Central memory CD8-positive, alpha-beta T cell (primary cell): ENCODE measurements around the gene SLC17A9.

ENCODE experiments used
- ATAC-seq: fragments of 150-1000 bp; cut with Tn5 transposase; replicated peaks from 2 replicates; pipeline ENCODE4 v1.10.0; 2022; ENCODE audit warnings: mild to moderate bottlenecking, moderate FRiP score, moderate number of reproducible peaks; ENCODE audit not compliant: poor library complexity, severe bottlenecking; ENCODE audit errors: extremely low read depth
- DNase-seq, 2 donors: peaks; one replicate each; pipeline ENCODE4 v3.0.0; 2021; ENCODE audit warnings: low spot score in 2 of 2
- H3K27ac Mint-ChIP-seq: one replicate; pipeline ENCODE4 v1.8.0; 2022; ENCODE audit warnings: low read depth, mild to moderate bottlenecking, moderate library complexity, mixed read lengths
- H3K27me3 Mint-ChIP-seq: one replicate; pipeline ENCODE4 v1.8.0; 2022; ENCODE audit warnings: mixed read lengths
- H3K36me3 Mint-ChIP-seq: one replicate; pipeline ENCODE4 v1.8.0; 2022; ENCODE audit warnings: mild to moderate bottlenecking, moderate library complexity, mixed read lengths; ENCODE audit not compliant: insufficient read depth
- H3K4me1 Mint-ChIP-seq: one replicate; pipeline ENCODE4 v1.8.0; 2022; ENCODE audit warnings: mixed read lengths
- H3K4me3 Mint-ChIP-seq: one replicate; pipeline ENCODE4 v1.8.0; 2022; ENCODE audit warnings: mild to moderate bottlenecking, moderate library complexity, mixed read lengths
- H3K9me3 Mint-ChIP-seq: one replicate; pipeline ENCODE4 v1.8.0; 2022; ENCODE audit warnings: mixed read lengths

Gene SLC17A9

GRCh38 chr20:63015147-63015661 lies 62.7 kb downstream of the SLC17A9 start:
- peaks cover 66% of the 10 kb centered on the region for H3K27me3 Mint-ChIP-seq
- H3K9me3 Mint-ChIP-seq = peaks cover 7% of the 10 kb centered on the region
- H3K36me3 Mint-ChIP-seq = peaks cover 5% of the 10 kb centered on the region
- no peak for ATAC-seq
- no peak for DNase-seq
- no peak overlapping the region for H3K27ac Mint-ChIP-seq
- H3K4me3 Mint-ChIP-seq = no peak overlapping the region
- H3K4me1 Mint-ChIP-seq = peaks cover 5% of the 10 kb centered on the region

- Mint-ChIP-seq H3K36me3 (peaks cover 1% of the 10 kb centered on the region), H3K4me1 (no peaks in the 10 kb centered on the region), H3K27me3 (peaks cover 72% of the 10 kb centered on the region), H3K9me3 (peaks cover 7% of the 10 kb centered on the region), H3K27ac (no peak overlapping the region), H3K4me3 (no peak overlapping the region)
- DNase-seq = no peak
- ATAC-seq = no peak
Observed at GRCh38 chr20:63015662-63016361, 63.3 kb downstream of the SLC17A9 start.

GRCh38 chr20:63016514-63017075 lies 64.1 kb downstream of the SLC17A9 start:
- H3K36me3 Mint-ChIP-seq = no peaks in the 10 kb centered on the region
- peaks cover 79% of the 10 kb centered on the region for H3K27me3 Mint-ChIP-seq
- no peak overlapping the region for H3K27ac Mint-ChIP-seq
- no peak overlapping the region for H3K4me3 Mint-ChIP-seq
- no peaks in the 10 kb centered on the region for H3K4me1 Mint-ChIP-seq
- no peak for ATAC-seq
- H3K9me3 Mint-ChIP-seq = peaks cover 7% of the 10 kb centered on the region
- no peak for DNase-seq

GRCh38 chr20:63017076-63017825 lies 64.7 kb downstream of the SLC17A9 start:
- DNase-seq = no peak
- Mint-ChIP-seq H3K4me3 (no peak overlapping the region), H3K27me3 (peaks cover 86% of the 10 kb centered on the region), H3K4me1 (no peaks in the 10 kb centered on the region), H3K9me3 (peaks cover 7% of the 10 kb centered on the region), H3K36me3 (no peaks in the 10 kb centered on the region), H3K27ac (no peak overlapping the region)
- no peak for ATAC-seq

GRCh38 chr20:63017826-63018411 lies 65.4 kb downstream of the SLC17A9 start:
- Mint-ChIP-seq H3K36me3 (no peaks in the 10 kb centered on the region), H3K4me1 (no peaks in the 10 kb centered on the region), H3K27me3 (peaks cover 84% of the 10 kb centered on the region), H3K27ac (no peak overlapping the region), H3K4me3 (no peak overlapping the region), H3K9me3 (peaks cover 6% of the 10 kb centered on the region)
- no peak for ATAC-seq
- DNase-seq = no peak
